ENCODE data around the gene CBLB.
"Not testable (repeated sequence)": the region's sequence is repeated elsewhere in the genome, so short reads cannot be mapped to it uniquely, and the experiment has no call there.

Gene CBLB

DNA sequence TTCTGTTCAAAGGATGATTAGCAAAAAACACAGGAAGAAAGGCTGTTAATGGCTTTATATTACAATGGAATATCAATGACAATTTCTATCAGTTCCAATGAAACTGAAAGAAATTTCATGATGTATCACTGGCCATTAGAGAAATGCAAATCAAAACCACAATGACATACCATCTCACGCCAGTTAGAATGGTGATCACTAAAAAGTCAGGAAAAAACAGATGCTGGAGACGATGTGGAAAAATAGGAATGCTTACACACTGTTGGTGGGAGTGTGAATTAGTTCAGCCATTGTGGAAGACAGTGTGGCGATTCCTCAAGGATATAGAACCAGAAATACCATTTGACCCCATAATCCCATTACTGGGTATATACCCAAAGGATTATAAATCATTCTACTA, 53.5 kb downstream of the CBLB start:
- not testable (repeated sequence) for DNase-seq

DNA sequence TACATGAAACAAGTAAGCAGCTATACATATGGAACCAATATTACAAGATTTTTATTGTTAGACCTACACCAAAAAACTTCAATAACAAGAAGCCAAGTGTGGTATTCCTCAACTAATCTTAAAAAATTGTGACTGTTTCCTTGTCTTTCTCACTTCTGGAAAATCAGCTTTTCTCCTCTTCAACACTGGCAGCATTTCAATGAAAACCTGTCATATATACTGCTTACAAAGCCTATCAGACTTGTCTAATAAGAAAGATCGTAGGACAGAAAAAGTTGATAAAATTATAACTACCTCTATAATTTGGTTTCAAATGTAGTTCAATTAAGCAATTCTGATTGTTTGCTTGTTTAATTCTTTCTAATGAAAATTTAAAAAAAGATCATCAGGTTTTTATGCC, 55.1 kb downstream of the CBLB start:
- no peak for DNase-seq

DNA sequence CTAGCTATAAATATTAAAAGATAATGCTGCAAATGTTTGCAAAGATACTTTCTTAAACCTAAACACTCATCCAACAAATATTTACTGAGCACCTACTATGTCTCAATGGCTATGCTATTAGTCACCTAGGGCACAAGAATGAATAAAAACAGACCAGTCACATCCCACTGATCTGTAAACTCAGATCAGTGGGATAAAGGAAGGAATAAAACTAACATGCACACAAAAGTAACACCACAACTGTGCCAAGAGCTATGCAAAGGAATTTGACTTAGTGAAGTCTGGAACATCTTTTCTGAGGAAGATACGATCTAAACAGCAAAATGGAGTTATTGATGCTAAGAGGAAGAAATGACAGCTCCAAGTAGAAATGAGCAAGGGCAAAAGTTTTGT, 56.6 kb downstream of the CBLB start:
- DNase-seq: no peak

DNA sequence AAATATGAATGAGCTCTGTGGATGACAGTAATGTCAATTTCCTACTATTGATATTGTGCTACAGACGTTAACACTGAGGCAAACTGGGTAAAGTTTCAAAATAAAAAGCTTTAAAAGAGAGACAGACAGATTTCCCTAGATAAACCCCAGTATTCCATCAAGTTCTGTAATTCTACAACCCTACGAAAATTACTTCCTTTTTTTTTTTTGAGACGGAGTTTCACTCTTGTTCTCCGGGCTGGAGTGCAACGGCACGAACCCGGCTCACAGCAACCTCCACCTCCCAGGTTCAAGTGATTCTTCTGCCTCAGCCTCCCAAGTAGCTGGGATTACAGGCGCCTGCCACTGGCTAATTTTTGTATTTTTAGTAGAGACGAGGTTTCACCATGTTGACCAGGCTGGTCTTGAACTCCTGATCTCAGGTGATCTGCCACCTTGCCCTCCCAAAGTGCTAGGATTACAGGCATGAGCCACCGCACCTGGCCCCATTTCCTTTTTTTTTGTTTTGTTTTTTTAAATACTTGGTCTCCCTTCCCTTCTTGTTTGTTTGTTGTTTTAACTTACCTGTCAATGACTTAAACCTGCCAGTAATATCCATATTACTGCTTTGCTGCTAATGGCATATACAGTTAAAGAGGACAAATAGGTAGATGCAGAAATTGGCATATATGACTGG, 57.2 kb downstream of the CBLB start:
- DNase-seq: no peak

DNA sequence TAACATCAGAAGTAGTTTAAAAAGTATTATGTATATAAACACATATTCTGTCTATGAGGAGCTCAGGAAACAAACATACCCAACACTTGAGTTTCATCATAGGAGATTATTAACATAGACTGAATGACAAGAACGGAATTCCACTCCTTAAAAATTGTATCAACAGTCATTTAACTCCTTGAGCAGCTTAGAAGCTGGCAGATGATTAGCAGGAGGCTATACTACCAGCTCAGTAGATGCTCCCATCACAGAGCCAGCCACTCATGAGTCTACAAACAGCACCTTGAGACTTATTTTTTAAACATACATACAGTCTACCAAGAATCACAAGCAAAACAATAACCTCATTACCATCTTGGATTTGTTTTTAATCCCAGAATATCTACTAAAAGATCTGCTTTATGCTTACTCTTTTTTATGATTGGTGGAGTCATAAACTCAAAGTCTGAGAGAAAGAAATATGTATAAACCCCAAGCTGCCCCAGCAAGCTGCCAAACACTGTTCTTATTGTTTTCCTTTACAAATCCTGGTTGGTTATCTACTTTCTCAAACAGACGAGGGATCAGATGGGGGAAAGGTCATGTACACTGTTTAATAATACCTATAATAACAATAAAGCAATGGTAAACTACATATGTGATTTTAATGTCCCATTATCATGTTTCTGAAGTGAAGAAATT, 59.5 kb downstream of the CBLB start:
- DNase-seq: no peak

DNA sequence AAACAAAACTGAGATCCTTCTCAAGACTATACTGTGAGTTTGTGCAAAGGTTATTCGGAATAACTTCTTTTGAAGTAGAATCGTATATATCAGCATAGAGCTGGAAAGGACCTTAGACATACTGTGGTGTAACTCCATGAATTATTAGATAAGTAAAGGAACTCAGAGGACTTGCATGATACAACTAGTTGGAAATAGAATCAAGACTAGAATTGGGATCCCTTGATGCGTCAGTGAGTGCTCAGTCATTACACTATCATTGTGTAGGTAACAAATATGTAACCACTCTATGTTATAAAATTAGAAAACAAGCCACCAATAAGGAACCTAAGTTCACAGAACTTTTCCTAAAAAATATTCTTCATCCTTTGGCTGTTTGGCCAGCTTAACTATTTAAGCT, 61.1 kb downstream of the CBLB start:
- no peak for DNase-seq

DNA sequence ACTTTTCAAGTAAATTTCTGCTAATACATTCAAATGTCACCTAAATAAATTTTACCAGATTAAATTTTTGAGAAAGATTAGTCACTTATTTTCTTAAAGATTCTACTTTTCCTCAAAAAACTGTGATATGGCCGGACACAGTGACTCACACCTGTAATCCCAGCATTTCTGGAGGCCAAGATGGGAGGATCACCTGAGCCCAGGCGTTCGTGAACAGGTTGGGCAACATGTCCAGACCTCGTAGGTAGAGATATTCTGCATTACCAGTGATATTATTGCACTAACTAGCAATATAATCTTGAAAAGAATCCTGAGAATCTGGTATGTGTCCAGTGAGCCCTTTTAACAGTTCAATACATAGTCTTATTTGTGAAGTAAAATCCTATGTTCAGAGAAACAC, 61.7 kb downstream of the CBLB start:
- DNase-seq: no peak

DNA sequence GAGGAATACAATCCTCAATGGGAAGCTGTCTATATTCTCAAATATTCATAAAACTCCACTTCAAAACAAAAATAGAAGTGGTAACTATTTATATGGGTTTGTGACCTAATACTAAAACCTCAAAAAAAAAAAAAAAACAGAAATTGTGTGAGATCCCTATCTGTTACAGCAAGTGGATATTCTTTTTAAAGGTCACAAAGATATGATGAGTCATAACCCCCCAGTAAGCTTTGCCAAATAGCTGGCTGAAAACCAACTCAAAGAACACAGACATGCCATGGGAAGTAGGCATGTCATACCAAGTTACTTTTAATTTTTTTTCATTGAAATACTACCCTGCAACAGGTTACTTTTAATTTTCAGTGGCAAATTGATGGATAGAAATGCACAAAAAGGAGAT, 62.5 kb downstream of the CBLB start:
- peak in 1 of 2 experiments; percentile 12 for DNase-seq

DNA sequence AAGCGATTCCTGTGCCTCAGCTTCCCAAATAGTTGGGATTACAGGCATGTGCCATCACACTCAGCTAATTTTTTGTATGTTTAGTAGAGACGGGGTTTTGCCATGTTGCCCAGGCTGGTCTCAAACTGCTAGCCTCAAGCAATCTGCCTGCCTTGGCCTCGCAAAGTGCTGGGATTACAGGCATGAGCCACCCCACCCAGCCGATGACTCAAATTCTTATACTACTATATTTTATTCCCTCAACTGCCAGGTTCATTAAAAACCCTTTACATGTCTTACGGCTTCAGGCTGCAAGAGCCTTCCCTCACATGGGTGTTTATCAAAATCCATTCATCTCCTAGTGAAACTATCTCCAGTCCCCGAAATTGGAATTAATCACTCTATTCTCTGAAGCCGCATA, 63.4 kb downstream of the CBLB start:
- DNase-seq: no peak

DNA sequence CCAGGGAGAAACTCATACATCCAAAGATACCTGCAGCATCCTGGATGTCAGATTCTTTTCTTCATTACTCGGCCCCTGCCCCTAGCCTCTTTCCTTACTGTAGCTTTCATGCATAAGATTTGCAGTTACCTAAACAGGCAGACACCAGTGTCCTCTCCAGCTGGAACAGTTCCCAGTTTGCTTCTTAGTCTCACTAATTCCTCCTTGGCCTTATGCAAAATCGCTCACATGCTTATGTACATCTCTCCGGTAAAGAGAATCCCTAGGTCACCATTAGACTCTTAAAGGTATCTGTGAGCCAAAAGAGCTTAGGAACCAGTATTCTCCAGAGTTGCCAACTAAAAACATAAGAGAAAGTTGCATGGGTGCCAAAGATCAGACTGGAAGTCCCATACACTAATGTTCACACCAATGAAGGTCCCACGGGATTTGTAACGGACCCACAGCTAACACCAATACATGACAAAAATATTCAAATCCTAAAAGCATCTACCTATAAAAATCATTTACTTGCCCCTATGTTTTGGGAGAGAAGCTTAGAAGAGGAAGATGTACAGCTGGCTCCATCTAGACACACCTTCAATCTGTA, 66.6 kb downstream of the CBLB start:
- no peak for DNase-seq

DNA sequence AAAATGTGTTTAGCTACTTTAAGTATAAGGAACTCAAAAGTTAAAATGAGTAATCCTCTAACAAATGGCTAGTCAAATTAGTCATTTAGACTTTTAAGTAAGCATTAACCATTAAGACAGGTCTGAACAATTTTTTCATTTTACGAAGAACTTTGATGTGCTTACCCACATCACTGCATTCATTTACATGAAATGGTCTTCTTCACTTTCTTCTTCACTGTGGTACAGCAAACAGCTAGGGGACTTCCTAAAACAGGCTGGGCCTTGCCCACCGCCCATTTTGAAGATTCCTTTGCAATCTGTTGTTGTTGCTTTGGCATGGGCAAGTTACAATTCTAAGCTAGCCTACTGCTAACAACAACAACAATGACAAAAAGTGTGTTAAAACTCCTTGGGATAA, 67.4 kb downstream of the CBLB start:
- no peak for DNase-seq

DNA sequence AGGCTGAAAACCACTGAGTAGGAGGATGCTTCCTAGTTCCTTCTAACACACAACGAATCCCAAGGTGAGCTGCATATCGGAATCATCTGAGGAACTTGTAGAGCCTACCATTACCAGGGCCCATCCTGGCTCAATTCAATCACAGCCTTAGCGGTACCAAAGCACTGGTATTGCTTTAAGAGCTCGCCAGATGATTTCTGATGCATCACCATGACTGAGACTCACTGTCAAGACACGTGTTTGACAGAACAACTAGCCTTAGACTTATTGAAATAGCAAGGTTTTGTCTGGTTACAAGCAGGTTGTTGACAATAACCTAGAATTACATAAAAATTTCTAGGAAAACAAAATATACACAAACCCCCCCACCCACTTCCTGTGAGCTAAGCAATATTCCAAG, 68.5 kb downstream of the CBLB start:
- no peak for DNase-seq

DNA sequence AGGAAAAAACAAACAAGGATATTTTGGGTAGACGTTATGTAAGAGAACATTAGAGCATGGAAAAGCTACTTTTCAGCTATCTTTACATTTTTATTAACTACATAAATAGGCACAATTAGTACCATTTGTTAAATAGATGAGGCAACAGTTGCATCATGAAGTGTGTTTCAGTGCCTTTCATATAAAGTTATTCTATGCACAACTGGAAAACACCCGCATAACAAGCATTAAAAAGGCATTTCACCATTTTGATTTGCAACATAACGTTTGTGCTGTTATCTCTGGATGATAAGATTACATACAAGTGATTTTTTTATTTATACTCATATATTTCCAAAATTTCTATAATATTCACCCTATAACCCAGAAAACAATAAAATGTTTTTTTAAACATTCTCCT, 69.5 kb downstream of the CBLB start:
- no peak for DNase-seq

DNA sequence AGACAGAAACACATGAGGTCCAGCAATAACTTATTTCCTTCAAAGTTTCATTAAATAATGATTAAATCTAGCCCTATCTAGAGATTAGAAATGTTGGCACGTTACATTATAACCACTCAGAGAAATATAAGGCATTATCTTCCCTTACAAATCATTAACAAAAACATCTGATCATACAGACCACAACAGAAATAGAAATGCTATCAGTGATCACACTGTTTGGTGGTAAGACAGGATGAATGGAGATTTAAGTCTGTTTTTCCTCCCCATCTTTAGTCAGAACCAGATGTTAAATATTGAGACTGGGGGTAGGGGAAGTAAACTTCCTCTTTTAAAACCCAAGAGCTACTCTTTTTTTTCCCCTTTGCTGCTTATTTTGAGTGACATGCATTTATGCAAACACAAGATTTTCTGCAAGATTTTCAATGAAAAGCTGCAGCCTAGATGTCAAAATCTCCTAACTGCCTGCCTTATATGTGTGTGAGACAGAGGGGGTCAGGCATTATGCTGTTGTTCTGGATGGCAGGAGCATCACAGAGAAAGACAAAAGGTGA, 70.4 kb downstream of the CBLB start:
- DNase-seq: no peak

DNA sequence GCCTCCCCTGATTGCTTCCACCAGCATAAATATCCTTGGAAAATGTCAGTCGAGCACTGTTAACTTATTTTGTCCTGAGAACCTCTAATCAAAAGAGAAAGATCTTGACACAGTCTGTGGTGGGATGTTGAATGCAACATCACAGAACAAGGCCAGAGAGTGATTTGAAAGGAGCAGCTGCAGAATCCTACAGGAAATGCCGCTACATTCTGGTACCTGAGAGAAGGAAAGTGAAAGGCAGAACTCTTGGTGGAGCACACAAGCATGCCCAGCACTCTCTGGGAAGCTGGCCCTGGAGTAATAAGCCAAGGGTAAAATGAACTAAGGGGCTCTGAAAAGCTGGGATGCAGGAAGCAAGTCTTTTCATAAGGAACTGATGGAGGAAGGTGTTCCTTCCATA, 75.8 kb downstream of the CBLB start:
- no peak for DNase-seq

DNA sequence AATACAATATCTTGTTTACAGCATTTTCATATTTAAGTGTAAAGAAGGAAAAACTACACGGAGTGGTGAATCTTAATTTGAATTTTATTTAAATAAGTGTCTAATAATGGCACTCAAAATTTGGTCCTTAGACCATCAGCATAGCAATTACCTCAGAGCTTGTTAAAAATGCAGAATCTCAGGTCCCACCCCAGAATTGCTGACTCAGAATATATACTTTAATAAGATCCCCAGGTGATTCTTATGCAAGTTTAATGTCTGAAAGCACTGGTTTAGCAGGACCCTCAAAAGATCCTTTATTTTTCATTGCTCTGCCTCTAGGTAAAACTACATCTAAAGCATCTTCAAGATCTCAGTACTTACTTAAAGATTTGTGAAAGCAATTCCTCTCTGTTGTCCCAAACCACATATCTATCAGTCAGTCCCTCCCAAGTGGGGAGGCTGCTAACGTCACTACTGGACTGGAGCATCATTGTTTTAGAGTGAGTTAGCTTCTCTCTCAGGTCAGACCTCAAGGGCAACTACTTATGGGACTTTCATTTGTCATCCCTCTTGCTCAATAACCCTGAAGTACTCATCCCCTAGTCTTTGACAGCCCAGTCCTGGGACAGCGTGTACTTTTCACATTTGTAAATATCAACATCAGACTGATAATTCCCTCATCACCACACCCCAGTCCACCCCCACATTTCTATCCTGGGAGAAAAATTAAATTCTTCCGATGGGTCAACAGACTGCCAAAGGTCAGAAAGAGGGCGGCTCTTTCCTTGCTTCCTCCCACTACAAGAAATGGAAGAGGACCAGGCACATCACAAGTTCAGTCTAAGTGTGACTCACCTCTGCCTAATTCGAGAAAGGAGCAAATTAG, 76.7 kb downstream of the CBLB start:
- DNase-seq: no peak

DNA sequence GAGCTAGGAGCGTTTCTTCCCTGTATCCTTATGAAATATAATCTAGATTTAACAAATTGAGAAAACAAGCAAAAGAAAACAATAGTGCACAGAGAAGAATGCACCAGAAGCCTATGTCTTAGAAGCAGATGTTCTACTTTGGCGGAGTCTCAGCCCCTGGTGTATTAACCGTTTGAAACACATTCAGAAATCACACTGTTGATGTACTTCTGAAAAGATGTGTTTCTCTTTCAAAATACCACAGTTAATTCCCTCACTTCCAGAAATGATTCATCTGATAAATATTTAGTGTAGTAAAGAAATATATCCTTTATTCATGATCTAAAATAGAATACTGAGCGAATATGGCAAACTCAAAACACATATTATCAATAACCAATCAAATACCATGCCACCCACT, 77.7 kb downstream of the CBLB start:
- no peak for DNase-seq

DNA sequence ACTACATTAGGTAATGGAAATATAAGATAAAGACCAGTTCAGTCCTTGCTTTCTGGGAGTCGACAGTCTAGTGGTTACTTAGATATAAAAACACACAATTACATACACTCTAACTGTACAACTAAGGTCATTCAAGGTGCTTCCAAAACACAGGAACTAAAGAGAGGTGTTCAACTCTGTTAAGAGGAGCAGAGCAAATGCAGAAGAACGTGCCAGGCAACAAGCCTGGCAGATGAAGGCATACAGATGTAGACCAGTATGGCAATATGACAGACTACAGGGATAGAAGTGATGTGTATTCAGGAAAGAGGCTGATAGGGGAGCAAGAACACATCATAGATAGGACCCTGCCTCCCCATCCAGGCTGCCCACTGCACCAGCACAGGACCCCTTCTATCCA, 78.3 kb downstream of the CBLB start:
- no peak for DNase-seq

DNA sequence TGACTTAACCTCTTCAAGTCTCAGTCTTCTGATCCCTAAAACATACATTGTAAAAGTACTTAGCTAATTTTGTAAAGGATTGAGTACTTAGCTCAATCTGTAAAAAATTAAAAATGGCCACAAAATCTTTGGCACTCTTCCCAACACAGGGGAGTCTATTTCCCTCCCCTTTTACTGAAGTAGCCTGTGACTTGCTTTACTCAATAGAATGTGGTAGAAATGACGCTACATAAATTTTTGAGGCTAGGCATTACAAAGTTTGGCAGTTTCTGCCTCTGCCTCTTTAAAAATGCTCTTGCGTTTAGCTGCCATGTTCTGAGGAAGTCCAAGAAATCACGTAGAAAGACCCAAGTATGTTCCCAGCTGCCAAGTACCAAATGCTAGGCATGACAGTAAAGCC, 80.2 kb downstream of the CBLB start:
- DNase-seq: no peak

DNA sequence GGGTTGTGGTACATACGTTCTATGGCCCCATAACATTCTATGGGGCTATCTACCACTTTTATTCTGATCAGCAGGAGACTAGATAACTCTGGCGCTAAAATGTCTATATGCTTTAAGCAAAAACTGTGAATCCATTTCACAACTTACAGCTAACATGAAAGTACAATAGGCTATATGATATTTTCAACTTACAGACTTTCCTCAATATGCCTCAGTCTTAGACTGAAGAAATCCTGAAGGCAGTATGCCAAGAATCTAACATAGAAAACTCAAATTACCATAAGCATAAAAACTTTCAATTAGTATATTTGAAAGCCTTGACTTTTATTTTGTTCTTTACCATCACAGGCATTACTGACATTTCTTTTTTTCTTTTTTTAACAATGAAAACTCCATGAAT, 81.4 kb downstream of the CBLB start:
- DNase-seq: no peak

DNA sequence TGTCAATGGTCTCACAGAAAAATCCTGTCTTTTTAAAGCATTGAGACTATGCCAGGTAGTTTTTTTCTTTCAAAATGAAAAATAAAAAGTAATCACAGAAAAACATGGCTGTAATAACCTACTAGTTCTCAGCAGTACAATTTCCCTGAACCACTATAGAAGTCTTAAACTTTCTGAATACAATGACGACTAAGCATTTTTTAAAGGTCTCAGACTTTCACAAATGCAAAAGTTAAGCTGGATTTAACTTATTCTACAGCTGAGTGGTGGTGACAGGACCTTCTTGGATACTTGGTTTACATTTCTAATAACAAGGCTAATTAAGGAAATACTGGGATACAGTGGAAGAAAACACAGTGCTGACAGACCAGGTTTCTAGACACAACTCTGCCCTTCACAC, 81.8 kb downstream of the CBLB start:
- no peak for DNase-seq

DNA sequence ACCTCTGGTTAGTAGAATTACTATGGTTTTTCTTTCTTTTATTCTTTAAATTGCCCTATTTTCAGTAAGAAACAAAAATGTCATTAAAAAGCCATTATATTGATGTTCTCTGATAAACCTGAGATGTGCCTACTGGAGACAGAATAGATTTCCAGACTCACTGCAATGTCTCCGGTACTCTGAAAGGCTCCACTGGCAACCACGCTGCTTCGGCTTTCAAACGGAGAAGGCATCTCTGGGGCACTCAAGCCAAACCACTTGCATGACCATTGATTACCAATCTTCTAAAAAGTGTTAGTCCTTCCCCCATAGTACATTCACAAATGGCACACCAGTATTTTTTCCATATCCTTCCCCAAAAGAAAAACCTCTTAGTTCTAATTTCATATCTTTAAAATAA, 82.6 kb downstream of the CBLB start:
- DNase-seq: no peak

DNA sequence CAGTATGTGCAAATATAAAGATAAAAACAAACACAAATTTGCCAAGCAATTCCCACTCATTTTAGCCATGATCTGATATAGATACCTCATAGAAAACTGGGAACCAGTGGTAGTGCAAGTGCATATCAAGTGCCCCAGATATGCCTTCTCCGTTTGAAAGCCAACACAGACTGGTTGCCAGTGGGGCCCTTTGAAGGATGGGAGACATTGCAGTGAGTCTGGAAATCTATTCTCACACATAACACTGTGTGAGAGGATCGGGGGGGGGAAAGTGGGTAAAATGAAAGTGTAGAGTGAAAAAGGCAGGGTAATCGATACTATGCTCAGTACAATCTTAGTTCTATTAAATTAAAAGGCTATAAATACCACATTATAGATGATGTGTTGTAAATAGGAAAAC, 83.0 kb downstream of the CBLB start:
- no peak for DNase-seq

Measured in SHP77 (cell line).